Umbilical cord (tissue), 2 donors: ENCODE results near the gene MYH2. TPM values are rescaled to one million over a fixed set of nuclear protein-coding genes. Genes with fewer than 3 reads are reported as not detected.
"Not testable (repeated sequence)": the region's sequence is repeated elsewhere in the genome, so short reads cannot be mapped to it uniquely, and the experiment has no call there.

Source experiments
- DNase-seq: peaks from one replicate; pipeline ENCODE4 v3.0.0-alpha.2; 2015; ENCODE audit warnings: low spot score
- total RNA-seq: library from RNA; depleted of rRNA; stranded (reverse); fragments of >200 nt; gene quantifications from one replicate; pipeline ENCODE4 v1.2.3, GENCODE V29; 2014; ENCODE audit warnings: low replicate concordance; ENCODE audit not compliant: insufficient read depth

MYH2 gene
- total RNA-seq = 0.72 TPM

GRCh38 chr17:10549096-10549842 is at the start of gene MYH2:
Gene MYH2 (minus strand): TSS chr17:10549658. CDS start chr17:10547920, 1,738 bp downstream.
- no peak for DNase-seq

DNA sequence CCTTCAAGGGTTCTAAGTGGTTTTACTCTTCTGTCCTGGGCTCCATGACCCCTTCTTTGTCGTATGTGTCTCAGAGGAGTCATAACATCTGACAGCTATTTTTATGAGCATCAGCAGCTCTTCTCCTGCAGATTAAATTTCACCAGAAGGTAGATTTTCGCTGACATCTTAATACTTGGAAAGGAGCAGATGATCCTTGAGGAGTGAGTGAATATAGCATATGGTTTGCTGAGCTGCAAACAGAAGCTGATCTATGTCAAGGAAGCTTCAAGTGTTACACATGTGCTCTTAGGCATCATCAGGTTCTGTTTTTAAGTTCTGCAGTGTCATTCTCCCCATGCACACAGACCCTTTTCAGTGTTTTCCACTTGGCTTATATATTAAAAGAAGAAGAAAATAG is 49.2 kb upstream of the MYH2 start:
- no peak for DNase-seq

DNA sequence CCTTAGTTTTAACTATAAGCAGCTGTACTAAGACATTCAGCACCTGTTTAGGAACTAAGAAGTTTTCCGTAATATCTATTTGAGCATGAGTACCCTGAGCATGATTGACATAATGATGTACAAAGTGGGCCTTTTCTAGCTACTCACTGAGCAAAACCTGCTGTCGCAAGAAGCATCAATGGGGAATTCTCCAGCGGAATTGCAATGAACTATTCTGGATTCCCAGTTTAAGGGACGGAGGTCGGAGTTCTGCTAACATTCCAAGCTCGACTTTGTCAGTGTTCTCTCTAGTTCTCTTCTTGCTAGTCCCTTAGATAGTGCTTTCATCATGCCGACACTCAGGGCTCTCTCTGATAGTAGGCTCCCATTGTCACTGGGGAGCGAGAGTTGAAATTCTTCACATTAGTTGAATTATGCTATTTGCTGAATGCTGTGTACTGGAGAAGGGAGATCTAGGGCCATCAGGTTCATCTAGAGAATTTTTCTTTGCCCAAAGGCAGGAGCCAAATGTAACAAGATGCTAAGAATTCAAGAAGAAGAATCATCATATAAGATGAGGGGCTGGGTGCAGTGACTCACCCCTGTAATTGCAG is 40.2 kb upstream of the MYH2 start:
- no peak for DNase-seq

DNA sequence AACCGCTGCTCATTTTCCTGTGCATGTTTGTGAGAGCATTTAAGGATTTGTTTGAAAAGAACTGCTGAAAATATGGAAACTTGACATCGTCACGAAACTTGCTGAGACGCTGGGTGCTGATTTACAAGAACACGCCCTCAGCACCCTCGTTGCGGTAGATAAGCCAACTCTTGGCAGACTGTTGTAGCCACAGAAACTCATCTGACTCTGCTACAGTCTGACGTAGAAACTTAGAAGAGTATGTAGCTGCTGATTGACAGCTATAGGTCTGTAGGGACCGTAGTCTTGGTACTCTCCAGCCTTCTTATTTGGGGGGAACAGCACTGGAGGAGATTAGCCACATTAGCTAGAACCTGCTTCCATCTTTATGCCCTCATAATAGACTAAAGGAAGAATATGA is 36.1 kb upstream of the MYH2 start:
- no peak for DNase-seq

GRCh38 chr17:10583834-10584233 is 34.4 kb upstream of the MYH2 start:
- DNase-seq = no peak

DNA sequence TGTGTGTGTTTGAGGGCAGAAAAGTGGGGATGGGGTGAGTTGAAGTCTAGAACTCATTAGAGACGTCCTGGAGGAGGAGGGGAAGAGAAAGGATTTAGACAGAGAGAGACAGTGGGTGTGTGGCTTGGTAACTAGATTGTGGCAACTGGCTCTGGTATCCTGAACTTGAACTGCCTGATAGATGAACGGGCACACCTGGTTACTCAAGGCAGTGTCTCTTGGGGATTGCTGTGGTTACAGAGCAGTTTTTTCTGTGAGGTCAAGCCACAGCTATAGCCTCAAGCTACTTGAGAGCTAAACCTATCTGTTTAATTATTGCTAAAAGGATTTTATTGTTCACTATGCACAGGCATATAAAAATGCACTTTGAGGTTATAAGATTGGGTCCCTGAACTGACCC is 29.8 kb upstream of the MYH2 start:
- no peak for DNase-seq

- no peak for DNase-seq
These were observed 24.9 kb upstream of the MYH2 start for GRCh38 chr17:10574324-10574723.

DNA sequence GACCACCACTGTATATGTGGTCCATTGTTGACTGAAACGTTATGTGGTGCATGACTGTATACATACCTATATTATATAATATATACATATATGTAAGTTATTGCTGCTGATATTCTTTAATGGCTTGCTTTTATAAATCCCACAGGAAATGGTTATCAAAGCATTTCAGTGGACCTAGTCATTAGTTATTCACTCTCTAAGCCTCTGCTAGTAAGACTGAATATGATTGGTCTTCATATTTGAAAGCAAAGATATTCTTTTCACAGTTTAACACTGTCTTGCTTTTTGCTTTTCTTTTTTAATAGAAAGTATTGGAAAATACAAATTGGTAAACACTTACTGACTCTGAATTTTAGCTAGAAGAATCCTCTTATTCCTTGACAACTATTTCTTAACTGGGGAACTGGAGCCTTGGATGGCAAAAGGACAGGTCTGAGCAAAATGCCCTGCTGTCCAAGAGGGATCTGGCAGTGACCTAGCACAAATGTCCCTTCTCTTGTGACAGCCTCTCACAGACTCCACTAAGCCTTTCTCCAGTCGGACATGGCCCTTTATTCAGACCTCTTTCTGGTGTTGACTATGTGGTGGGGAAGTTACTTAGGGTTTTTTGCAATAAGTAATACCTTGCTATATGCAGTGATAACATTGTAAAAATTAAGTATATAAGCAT is 14.7 kb upstream of the MYH2 start:
- no peak for DNase-seq

- DNase-seq = no peak
These were observed 8.6 kb upstream of the MYH2 start for GRCh38 chr17:10558049-10558448.

DNA sequence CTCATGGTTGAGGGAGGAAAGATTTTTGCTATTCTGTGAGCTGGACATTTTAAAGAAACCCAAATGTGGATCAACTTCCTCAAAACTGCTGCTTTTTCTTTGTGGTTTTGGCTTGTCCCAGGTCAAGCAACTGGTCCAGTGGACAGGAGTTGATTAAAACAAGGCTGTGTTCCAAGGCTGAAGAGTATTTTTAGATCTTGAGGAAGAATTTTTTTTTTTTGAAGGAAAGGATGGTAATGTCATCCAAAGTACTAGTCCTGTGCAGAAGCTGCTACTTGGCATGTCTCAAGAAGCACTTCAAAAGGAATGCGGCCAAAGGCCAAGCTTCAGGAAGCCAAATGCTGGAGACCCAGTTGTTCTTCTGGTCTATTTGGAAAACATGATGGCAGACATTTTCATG is 8.0 kb upstream of the MYH2 start:
- no peak for DNase-seq

DNA sequence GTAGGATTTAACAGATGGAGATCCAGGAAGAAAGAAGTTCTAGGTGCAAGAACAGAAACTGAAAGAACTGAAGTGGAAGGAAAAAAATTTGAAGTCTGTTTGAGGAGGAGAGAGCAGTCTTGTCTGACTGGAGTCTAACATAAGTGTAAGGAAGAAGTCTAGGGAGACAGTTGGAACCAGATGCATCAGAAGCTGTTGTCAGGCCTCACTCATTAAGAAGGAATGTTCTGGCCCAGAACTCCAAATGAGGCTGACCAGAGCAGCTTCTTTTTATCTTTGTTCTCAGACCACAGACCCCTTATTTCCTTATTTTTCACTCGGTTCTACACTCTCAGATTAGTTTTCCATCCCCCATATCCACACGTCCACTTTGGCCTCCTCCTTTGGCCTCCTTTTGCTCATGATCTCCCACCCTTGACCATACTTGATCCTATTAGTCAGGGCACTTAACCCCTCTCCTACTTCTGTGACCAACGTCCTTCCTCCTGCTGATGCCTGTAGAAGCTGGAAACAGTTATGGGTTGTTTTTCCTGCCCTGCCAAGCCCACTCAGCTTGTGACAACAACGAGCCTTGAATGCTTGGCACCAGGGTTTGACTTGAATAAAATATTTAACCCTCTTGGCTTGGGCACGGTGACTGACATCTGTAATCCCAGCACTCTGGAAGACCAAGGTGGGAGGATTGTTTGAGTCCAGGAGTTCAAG is 7.0 kb upstream of the MYH2 start:
- no peak for DNase-seq

- DNase-seq = no peak
These were observed 556 bp upstream of the MYH2 start for GRCh38 chr17:10550014-10550413.

- DNase-seq = no peak
These were observed 2.1 kb downstream of the MYH2 start for GRCh38 chr17:10547351-10547750.

DNA sequence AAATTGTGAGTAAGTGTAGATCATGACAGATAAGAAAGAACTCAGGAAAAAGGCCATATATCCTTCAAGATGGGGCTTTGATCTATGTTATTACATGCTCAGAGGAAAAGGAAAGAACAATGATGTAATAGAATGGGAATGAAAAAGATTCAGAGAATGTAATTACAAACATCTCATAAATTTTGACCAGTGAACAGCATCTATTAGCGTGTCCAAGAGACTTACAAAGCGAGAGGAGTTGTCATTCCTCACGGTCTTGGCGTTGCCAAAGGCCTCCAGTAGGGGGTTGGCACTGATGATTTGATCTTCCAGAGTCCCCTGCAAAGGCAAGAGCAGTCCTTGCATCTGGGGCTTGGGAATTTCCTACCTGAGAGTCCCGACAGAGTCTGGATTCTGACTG is 6.0 kb downstream of the MYH2 start:
- DNase-seq = peak; percentile 1

DNA sequence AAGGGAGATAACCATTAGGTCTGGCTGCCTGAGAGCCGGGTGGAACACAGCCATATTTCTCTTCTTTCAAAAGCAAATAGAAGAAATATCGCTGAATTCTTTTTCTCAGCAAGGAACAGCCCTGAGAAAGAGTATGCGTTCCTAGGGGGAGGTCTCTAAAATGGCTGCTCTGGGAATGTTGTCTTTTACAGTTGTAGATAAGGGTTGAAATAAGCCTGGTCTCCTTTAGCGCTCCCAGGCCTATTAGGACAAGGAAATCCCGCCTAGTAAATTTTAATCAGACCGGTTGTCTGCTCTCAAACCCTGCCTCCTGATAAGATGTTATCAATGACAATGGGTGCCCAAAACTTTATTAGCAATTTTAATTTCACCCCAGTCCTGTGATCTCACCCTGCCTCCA is 8.3 kb downstream of the MYH2 start:
- not testable (repeated sequence) for DNase-seq

GRCh38 chr17:10532026-10532425 is 17.4 kb downstream of the MYH2 start:
- DNase-seq = no peak

DNA sequence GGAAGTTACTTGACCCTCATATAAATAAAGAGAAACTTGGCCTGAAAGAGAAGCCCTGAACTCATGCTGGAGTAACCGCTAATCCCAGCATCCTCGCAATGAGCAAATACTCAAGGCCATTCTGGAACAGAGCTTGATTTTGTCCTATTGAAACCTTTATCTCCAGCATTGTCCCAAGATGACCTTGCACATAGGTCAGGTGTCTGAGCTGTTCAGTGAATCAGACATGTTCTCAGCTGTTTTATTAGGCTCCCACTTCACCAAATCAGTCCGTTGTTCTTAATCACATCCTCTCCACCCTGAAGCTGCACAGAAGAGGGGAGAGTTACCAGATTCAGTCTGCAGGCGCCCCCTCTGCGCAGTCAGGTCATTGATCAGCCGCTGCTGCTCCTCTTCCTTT is 22.0 kb downstream of the MYH2 start:
- no peak for DNase-seq

GRCh38 chr17:10526517-10526916 is 22.9 kb downstream of the MYH2 start:
- no peak for DNase-seq

- no peak for DNase-seq
These were observed 26.4 kb downstream of the MYH2 start for GRCh38 chr17:10523064-10523463.

GRCh38 chr17:10521949-10522348 is 27.5 kb downstream of the MYH2 start:
- no peak for DNase-seq

- DNase-seq = no peak
These were observed 31.0 kb downstream of the MYH2 start, which contains the start of gene MYH1 for GRCh38 chr17:10518271-10519037. Gene MYH1 (minus strand): TSS chr17:10518542. CDS start chr17:10516642, 1,900 bp downstream.
